GM21528 (cell line): Measurements from ENCODE around the gene HOXC11.

ENCODE experiments used
- ATAC-seq: cut with Tn5 transposase; IDR thresholded peaks from one replicate; pipeline ENCODE4 v1.9.1; 2021; ENCODE audit warnings: mild to moderate bottlenecking, moderate library complexity; ENCODE audit not compliant: unreplicated experiment, low FRiP score

Gene HOXC11

GRCh38 chr12:53971686-53972085 is 1.2 kb upstream of the HOXC11 start:
- ATAC-seq: no peak

GRCh38 chr12:53972152-53972702 is 699 bp upstream of the HOXC11 start:
- ATAC-seq: no peak

GRCh38 chr12:53973236-53974042 is 513 bp downstream of the HOXC11 start:
- ATAC-seq: no peak

- ATAC-seq: no peak
These were observed 1.4 kb downstream of the HOXC11 start, which contains the start of gene HOTAIR for GRCh38 chr12:53974084-53975063. TSS of gene HOTAIR (minus strand) at chr12:53974954.

GRCh38 chr12:53975064-53975471 is 2.1 kb downstream of the HOXC11 start:
- no peak for ATAC-seq

- ATAC-seq: no peak
These were observed 2.7 kb downstream of the HOXC11 start for GRCh38 chr12:53975479-53976152.

- no peak for ATAC-seq
These were observed 3.4 kb downstream of the HOXC11 start for GRCh38 chr12:53976172-53976822.

- no peak for ATAC-seq
These were observed 4.1 kb downstream of the HOXC11 start for GRCh38 chr12:53976823-53977595.

GRCh38 chr12:53977596-53978445 is 4.9 kb downstream of the HOXC11 start:
- ATAC-seq: no peak

- ATAC-seq: no peak
These were observed 5.8 kb downstream of the HOXC11 start for GRCh38 chr12:53978477-53979356.

- no peak for ATAC-seq
These were observed 7.3 kb downstream of the HOXC11 start for GRCh38 chr12:53980104-53980801.

- ATAC-seq: no peak
These were observed 8.0 kb downstream of the HOXC11 start for GRCh38 chr12:53980802-53981496.

GRCh38 chr12:53981634-53982565 is 9.0 kb downstream of the HOXC11 start:
- no peak for ATAC-seq

GRCh38 chr12:53982648-53983567 is 10.0 kb downstream of the HOXC11 start:
- no peak for ATAC-seq
